ENCODE measurements around the gene EYS. TPM values are rescaled to one million over a fixed set of nuclear protein-coding genes. Genes with fewer than 3 reads are reported as not detected.

The EYS gene
- total and polyA plus RNA-seq, 2 of the 13 experiments (the other 11 are each of a cell fraction or from before 2014, with no cell fraction given): 0.04 to 0.07 TPM

DNA sequence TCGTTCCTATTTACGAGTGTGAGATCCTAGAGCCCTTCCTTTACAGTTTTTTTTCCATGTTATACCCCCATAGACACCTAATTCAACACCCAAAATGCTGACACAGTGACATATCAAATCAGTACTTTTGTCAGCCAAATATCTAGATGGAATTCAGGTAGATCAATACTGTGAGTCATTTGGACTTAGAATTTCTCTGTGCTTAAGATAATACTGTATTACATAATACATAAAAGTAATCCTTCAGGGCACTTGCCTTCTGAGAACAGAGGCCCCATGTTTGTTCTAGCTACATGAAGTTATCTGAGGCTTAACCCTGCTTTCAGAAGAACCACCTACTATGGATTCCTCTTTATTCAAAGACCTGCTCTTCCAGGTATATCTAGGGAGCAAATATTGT, 1448.3 kb downstream of the EYS start (continued):
- TF ChIP-seq HNF4A (CRISPR knock-in tag; IDR thresholded peaks at IDR 0.05) (0 out of 2 replicates have a peak, but pooled peaks have one; percentile 15), TCF7 (IDR thresholded peaks at IDR 0.05; ENCODE audit: low read depth) (peak; percentile 60), ZNF383 (CRISPR knock-in tag; IDR thresholded peaks at IDR 0.05; ENCODE audit: borderline replicate concordance) (no peak), ZNF3 (CRISPR knock-in tag; IDR thresholded peaks at IDR 0.05) (no peak), FOSL1 (CRISPR knock-in tag; IDR thresholded peaks at IDR 0.05; ENCODE audit: borderline replicate concordance) (no peak), ZNF746 (CRISPR knock-in tag; IDR thresholded peaks at IDR 0.05) (no peak), ATF4 (CRISPR knock-in tag; IDR thresholded peaks at IDR 0.05) (0 out of 4 replicates have a peak, but pooled peaks of 1 of the 2 experiments have one; percentile 26), FOXO1 (CRISPR knock-in tag; IDR thresholded peaks at IDR 0.05) (no peak), MAFK (conservative IDR thresholded peaks at IDR 0.05 in 1 of 2, IDR thresholded peaks at IDR 0.05 in 1 of 2; ENCODE audit: low read length in 2 of 2) (peak; percentile 66 to 77), NPAS2 (CRISPR knock-in tag; IDR thresholded peaks at IDR 0.05; ENCODE audit: borderline replicate concordance) (no peak), ATF7-NPFF (CRISPR knock-in tag; IDR thresholded peaks at IDR 0.05; ENCODE audit: low read depth) (no peak), GFI1 (CRISPR knock-in tag; IDR thresholded peaks at IDR 0.05; ENCODE audit: borderline replicate concordance) (peak; percentile 16; the same call in 1 of the 2 replicates), MXD4 (CRISPR knock-in tag; IDR thresholded peaks at IDR 0.05) (no peak), SP5 (CRISPR knock-in tag; IDR thresholded peaks at IDR 0.05; ENCODE audit: borderline replicate concordance, low read depth) (no peak), SMYD3 (CRISPR knock-in tag; IDR thresholded peaks at IDR 0.05) (no peak), ZNF607 (CRISPR knock-in tag; IDR thresholded peaks at IDR 0.05; ENCODE audit: borderline replicate concordance) (no peak), ZNF512B (CRISPR knock-in tag; IDR thresholded peaks at IDR 0.05; ENCODE audit: borderline replicate concordance) (no peak)
- TF ChIP-seq, protein P1, sequence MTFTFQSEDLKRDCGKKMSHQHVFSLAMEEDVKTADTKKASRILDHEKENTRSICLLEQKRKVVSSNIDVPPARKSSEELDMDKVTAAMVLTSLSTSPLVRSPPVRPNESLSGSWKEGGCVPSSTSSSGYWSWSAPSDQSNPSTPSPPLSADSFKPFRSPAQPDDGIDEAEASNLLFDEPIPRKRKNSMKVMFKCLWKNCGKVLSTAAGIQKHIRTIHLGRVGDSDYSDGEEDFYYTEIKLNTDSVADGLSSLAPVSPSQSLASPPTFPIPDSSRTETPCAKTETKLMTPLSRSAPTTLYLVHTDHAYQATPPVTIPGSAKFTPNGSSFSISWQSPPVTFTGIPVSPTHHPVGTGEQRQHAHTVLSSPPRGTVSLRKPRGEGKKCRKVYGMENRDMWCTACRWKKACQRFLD (CRISPR knock-in tag; IDR thresholded peaks at IDR 0.05; ENCODE audit: borderline replicate concordance): no peak

All from HepG2 (cell line).